Activated gamma-delta T cell (primary cell): ENCODE results near the gene OS9.
"Not testable (repeated sequence)": the region's sequence is repeated elsewhere in the genome, so short reads cannot be mapped to it uniquely, and the experiment has no call there.

ENCODE experiments used
- DNase-seq: peaks from one replicate; lab custom pipeline; 2025; lab: John Stamatoyannopoulos, UW

Gene OS9

GRCh38 chr12:57694459-57695019, 607 bp downstream of the OS9 start:
- DNase-seq: no peak

DNA sequence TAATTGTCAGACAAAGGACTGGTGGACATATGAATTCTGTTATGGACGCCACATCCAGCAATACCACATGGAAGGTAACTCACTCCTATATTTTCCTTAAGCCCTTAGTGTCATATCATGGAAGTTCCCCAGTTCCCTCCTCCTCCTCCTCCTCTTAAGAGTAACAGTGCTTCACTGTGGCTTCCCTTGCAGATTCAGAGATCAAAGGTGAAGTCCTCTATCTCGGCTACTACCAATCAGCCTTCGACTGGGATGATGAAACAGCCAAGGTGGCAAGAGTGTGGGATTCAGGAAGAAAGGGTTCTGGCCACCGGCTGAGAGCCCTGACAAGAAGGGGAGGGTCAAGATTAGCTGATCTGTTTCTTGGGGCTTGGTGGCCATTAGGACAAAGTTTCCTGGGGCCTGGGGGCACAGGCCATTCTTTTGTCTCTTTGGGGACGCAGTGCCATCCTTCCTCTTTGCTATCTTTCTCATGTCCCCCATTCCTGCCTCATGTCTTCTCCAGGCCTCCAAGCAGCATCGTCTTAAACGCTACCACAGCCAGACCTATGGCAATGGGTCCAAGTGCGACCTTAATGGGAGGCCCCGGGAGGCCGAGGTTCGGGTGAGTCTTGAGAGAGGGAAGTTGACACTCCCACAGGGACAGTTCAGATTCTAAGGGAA, 2.0 kb downstream of the OS9 start:
- DNase-seq: no peak

DNA sequence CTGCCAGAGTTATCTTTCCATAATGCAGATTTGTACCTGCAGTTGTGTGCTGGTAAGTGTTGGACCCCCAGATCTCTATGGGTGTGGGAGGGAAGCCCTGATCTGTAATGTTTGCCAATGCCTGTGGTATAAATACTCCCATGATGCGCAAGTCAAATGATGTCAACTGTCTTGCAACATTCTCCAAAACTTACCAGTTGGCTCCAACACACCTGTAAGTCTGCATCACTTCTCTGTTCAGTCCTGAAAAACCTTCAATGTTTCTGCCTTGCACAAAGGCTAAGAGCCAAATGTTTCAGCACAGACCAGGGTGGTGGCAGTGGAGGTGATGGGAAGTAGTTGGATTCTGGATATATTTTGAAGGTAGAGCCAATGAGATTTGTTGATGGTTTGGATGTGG, 3.1 kb downstream of the OS9 start:
- DNase-seq: no peak

DNA sequence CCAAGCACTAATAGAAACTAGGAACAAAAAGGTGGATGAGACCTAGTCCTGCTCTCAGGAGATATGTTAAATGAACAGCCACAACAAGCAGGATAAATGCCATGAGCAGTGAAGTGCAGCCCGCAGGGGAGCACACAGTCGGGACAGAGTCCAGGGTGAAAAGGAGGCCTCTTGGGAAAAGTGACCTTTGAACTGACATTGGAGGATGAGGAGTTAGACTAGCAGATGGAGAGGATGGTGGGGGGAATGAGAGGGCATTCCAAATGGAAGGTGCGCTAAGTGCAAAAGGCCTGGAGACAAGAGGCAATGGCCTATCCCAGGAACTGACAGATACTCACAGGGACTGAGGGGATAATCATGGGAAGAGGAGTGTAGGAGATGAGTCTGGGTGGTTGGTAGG, 4.5 kb downstream of the OS9 start:
- no peak for DNase-seq

DNA sequence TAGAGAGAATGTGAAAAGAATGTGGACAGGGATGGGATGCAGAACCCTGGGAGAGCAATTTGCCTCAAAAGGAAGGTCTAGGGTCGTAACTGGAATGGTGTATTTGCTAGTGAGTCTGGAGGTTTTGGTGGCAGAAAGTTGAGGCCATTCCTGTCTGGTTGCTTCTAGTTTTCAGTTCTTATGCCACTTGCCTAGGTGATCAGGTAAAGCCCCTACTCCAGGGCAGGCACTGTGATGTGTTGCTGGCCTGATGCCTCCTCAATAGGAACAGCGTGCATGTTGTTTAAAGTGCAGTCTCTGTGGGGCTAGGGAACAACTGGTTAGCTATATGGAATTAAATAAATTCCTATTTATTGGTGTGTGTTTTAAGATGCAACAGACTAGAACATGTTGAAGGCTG, 6.4 kb downstream of the OS9 start:
- DNase-seq: no peak

DNA sequence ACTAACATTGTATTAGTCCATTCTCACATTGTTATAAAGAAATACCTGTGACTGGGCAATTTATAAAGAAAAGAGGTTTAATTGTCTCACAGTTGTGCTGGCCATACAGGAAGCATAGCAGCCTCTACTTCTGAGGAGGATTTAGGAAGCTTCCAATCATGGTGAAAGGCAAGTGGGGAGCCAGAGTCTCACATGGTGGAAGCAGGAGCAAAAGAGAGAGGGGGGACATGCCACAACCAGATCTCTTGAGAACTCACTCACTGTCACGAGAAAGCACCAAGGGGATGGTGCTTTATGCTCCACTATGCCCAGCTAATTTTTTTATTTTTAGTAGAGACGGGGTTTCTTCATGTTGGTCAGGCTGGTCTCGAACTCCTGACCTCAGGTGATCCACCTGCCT, 13.3 kb downstream of the OS9 start:
- DNase-seq: no peak

GRCh38 chr12:57708296-57708695, 14.4 kb downstream of the OS9 start:
- DNase-seq: no peak

- no peak for DNase-seq
These were observed 18.8 kb downstream of the OS9 start for GRCh38 chr12:57712701-57713100.

DNA sequence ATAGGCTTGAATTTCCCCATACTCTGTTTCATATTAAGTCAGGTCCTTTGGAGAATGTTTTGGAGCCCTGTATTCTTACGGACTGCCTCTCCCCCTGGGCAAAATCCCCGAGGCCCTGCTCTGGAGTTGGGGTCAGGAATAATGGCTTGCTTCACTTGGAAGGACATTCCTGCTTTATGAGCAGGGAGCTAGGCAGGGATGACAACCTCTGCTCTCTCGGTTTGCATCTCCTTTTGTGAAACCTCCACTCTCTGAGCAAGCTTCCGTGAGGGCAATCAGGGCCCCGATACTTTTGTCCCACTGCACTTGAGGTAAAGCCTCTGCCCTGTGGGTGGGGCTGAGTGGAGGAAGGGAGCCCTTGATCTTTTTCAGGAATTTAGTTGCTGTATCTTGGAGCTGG, 19.3 kb downstream of the OS9 start:
- no peak for DNase-seq

GRCh38 chr12:57715036-57715748, 21.3 kb downstream of the OS9 start:
- DNase-seq: not testable (repeated sequence)

DNA sequence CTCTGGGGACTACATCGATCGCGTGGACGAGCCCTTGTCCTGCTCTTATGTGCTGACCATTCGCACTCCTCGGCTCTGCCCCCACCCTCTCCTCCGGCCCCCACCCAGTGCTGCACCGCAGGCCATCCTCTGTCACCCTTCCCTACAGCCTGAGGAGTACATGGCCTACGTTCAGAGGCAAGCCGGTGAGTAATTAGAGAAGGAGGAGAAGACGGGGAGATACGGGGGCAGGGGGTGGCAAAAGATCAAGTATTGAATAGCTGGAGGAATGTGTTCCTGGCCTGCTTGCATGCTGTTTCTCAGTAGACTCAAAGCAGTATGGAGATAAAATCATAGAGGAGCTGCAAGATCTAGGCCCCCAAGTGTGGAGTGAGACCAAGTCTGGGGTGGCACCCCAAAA, 21.9 kb downstream of the OS9 start:
- no peak for DNase-seq

- DNase-seq: no peak
These were observed 22.4 kb downstream of the OS9 start for GRCh38 chr12:57716305-57716704.

GRCh38 chr12:57717131-57717530, 23.2 kb downstream of the OS9 start:
- DNase-seq: no peak

GRCh38 chr12:57717846-57718640, 24.1 kb downstream of the OS9 start:
- DNase-seq: no peak

DNA sequence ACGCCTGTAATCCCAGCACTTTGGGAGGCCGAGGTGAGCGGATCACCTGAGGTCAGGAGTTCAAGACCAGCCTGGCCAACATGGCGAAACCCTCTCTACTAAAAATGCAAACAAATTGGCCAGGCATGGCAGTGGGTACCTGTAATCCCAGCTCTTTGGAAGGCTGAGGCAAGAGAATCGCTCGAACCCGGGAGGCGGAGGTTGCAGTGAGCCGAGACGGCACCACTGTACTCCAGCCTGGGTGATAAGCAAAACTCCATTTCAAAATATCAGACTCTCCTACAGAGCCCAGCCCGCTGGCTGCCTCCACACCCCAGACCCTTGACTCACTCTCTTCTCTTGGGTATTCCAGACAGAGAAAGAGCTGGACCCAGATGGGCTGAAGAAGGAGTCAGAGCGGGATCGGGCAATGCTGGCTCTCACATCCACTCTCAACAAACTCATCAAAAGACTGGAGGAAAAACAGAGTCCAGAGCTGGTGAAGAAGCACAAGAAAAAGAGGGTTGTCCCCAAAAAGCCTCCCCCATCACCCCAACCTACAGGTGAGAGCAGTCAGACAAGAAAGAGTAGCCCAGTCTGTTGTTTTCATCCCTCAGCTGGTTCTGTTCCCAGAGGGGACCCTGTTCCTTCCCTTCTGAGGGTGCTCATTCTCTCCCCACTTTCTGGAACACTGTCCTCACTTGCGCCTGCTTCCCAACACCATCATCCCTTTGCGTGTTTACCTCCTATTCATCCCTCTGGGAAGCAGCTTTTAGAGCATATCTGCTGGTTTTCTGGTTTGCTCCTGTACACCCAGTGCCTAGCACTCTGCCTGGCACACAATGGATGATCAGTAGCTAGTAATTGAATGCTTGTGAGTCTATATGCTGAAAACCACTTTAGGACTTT, 25.0 kb downstream of the OS9 start:
- DNase-seq: no peak

- no peak for DNase-seq
These were observed 26.1 kb downstream of the OS9 start for GRCh38 chr12:57719777-57720605.

- no peak for DNase-seq
These were observed 27.0 kb downstream of the OS9 start for GRCh38 chr12:57720606-57721595.

GRCh38 chr12:57721846-57722608, 28.1 kb downstream of the OS9 start:
- not testable (repeated sequence) for DNase-seq
